HG02840 (cell line): Measurements from ENCODE around the gene ATP2B2.

Experiments used
- ATAC-seq: cut with Tn5 transposase; IDR thresholded peaks from one replicate; pipeline ENCODE4 v1.9.1; 2021; ENCODE audit warnings: mild to moderate bottlenecking, moderate library complexity, moderate number of reproducible peaks; ENCODE audit not compliant: unreplicated experiment, low FRiP score

ATP2B2 gene

GRCh38 chr3:10513306-10513705 lies 7.9 kb upstream of the ATP2B2 start:
- no peak for ATAC-seq

DNA sequence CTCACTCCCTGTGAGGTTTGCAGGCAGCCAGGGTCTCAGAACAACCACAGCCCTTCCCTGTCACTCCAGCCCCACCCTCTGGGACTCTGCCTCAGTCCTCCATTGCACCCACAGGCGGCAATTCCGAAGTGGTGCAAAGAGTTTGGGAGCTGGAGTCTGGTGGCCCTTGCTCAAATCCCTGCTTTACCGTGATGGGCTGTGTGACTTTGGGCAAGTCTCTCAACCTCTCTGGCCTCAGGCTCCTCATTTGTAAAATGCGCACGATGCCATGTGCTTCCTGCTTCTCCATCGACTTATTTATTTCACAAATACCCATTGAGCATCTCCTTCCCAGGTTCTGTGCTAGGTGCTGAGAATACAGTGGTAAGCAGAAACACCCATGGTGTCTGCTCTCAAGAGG lies 7.3 kb upstream of the ATP2B2 start:
- no peak for ATAC-seq

GRCh38 chr3:10511809-10512494 lies 6.6 kb upstream of the ATP2B2 start:
- no peak for ATAC-seq

DNA sequence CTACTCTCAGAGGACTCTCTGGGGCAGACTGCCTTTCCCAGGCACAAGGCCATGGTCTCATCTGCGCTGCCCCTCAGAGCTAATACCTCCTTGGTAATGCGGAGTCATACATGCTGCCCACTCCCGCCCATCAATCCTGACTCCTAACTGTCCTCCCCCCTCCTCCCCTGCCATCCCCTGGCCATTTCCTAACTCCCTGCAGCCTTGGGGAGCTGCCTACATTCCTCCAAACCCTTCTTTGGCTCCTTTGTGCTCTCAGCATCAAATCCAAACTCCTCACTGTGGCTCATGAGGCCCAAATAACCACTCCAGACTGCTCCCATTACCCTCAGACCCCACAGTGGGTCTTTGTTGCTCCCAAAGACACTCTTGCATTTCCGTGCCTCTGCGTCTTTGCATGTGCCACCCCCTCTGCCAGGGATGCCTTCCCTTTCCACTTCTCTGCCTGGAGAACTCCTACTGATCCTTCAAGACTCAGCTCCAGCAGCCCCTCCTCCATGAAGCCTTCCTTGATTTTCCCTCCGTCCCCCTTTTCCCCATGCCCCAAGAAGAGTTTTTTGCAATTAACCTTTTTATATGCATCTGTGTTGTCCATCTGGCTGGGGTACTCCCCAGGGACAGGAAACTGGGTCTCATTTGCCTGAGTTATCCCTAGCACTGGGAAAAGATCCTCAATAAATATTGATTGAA lies 5.5 kb upstream of the ATP2B2 start:
- no peak for ATAC-seq

GRCh38 chr3:10510086-10510742 lies 4.8 kb upstream of the ATP2B2 start:
- ATAC-seq: no peak

DNA sequence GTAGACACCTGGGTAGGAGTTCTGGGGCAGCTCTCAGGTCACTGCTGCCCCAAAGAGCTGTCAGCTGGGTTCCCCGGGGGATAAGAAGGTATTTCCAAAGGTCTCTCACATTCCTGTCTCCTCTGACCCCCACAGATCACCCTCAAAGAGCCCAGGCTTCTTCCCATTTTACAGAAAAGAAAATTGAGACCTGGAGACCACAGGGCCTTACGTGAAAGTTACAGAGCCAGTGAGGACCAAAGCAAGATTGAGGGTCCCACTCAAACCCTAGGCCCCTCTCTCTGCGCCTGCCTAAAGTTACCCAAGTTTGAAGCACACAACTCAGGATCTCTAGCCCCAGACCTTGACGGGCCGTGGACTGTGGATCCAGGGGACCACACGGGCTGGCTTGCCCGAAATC lies 3.9 kb upstream of the ATP2B2 start:
- ATAC-seq: no peak

- no peak for ATAC-seq
Measured at GRCh38 chr3:10508619-10509260, 3.4 kb upstream of the ATP2B2 start.

DNA sequence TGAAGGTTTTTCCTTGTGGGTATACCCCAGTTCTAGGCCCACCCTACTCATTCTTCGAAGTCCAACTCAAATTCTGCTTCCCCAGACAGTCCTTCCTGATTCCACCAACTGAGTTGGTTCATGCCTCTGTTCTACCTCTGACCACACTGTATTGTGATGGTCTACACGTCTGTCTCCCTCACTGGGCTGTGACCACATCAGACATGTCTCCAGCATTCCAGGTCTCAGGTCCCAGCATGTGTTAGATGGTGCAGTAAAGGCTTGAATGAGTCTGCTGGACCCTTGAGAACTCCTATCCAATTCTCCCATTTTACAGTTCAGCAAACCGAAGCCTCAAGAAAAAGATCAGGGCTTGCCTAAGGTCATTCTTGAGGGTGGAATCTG lies 2.8 kb upstream of the ATP2B2 start:
- no peak for ATAC-seq

DNA sequence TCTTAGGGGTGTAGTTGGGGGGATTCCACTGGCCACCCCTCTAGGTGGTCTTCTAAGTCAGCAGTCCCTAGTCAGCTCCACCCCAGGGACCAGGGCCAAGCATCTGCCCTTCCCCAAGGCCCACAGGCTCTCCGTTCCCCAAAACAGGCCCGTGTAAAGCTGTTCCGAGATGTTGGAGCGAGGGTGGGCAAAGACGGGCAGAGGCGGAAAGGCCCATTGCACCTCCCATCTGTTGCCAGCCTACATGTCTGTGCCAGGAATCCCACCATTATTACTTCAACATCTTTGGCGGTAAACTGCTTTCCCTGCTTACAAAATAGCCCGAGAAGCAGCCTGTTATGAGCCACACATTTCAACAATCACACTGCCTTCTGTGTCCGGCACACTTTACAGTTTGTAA lies 1.9 kb upstream of the ATP2B2 start:
- ATAC-seq: no peak

GRCh38 chr3:10506696-10507095 lies 1.3 kb upstream of the ATP2B2 start:
- no peak for ATAC-seq

GRCh38 chr3:10505791-10506585 lies 602 bp upstream of the ATP2B2 start:
- no peak for ATAC-seq

DNA sequence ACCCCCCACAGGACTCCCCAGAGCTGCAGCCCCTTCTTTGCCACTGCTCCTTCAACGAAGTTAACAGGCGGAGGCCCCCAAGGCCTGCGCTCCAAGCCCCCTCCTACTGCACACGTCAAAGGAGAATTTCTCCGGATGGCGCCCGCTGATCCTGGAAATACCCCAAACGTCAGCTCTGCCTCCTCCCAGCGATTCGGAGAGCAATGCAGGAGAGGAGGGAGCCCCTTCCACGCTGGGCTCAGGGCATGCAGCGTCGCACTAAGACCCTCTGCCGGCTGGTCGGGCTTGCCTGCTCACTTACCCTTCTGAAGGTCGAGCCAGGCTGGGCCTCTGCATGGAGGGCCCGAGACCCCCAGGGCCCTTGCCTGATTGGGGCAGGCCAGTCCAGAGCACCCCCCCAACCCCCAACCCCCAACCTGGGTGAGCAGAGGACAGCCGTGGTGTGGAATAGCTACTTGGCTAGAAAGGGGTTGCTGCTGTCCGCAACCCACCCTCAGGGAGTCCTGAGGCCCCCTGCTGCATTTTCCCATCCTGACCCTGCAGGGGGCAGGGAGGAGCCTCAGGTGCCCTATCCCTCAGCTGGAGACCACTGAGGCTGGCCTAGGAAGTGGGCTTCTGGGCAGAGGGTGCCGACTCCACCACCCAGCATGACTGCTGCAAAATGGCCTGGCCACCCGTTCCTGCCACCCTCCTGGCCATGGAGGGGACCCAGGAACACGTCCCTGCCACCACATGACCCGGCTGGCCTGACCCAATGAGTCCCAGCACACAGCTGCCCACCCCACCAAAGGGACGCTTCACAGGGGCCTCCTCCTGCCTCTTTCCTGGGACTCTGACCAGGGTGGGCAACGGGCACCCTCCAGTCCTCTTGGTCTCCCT lies 976 bp downstream of the ATP2B2 start:
- ATAC-seq: no peak

GRCh38 chr3:10503217-10503796 lies 2.1 kb downstream of the ATP2B2 start:
- ATAC-seq: no peak

DNA sequence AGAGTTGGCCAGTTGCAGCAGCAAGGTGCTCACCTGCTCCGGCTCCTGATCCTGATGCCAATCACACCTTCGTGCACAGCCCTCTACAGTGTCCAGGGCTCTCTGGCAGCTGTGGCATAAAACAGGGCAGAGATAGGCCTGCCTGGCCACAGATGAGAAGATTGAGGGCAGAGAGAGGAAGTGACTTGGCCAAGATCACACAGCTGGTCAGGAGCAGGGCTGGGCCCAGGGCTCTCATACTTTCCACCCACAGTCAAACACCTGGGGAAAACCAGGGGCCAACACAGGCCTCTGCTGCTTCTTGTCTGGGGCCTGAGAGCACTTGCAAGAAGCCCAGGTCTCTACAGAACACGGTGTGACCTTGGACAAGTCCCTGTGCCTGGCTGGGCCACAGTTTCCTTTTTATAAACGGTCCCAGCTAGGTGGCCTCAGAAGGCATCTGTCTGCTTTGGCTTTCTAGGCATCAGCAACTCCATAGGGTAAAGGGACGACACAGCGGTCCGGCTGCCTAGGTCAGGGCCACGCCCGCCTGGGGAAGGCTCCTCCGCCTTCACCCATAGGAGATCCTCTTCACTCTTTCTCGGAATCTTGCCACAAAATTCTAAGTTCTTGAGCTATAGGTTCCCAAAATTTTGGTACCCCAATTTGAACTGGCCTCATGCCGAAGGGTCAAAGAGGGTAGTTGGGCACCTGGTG lies 3.1 kb downstream of the ATP2B2 start:
- no peak for ATAC-seq

DNA sequence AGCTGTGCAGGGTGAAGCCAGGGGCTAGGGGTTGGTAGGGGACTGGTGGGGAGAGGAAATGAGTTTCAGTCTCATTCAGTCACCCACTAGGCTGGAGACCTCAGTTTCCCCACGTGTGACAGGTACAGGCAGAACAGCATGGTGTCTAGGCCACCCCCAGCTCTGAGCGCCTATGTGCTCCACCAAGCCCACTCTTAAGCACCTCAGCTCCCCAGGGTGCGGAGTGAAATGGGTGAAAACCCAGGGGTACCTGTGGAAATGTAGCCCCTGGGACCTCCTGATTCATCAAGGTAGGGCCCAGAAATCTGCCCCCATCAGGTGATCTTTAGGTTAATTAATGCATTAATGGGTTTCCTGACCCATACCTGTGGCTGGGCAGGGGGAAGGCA lies 3.7 kb downstream of the ATP2B2 start:
- no peak for ATAC-seq

DNA sequence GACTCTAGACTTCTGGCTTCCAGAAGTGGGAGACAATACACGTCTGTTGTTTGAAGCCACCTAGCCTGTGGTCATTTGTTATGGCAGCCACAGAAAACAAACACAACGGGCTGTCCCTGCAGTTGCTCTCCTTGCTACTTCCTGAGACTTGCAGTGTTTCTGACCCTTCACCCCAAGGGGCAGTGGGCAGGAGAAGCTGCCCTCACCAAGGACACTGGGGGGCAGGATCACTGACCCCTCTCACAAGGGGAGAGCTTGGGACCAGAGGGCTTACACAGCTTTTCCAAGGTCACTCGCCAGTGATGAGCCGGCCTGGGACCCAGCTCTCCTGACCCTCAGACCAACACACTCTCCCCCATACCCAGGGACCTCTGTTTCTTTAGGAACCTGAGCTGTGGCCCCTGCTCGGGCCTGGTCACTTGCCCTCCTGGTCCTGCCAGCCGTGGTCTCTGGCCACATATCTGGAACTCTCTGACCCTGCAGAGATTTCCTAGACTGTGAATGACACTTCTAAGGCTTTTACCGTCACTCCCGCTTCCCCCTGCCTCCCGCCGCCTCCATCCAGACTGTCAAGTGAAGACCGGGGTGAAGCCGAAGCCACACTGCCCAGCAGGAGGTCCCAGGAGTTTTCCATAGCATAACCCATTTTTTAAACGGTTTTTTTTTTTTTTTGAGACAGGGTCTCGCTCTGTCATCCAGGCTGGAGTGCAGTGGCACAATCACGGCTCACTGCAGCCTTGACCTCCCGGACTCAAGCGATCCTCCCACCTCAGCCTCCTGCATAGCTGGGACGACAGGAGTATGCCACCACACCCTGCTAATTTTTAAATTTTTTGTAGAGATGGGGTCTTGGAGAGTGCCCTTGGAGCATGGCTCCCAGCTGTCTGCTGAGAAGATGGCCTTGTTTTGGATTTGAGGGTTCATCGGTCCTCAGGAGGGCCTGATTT lies 4.4 kb downstream of the ATP2B2 start:
- no peak for ATAC-seq

DNA sequence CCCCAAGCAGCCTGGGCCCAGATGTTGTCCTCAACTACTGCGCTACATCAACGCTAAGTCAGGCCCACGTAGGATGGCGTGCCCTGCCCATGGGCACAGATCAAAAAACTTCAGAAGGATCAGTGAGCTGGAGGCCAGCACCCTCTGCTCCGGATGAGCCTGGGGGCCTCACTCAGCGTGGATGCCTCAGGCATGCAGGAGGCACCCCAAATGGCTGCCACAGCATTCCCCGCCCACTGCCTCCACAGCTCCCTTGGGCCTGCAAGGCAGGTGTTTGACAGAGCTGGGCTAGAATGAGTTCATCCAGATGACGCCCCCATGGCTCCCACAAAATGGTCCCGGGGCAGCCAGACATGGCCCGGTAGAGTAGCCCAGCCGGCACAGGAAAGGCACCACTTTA lies 7.1 kb downstream of the ATP2B2 start:
- no peak for ATAC-seq

- ATAC-seq: no peak
Measured at GRCh38 chr3:10497439-10497838, 7.9 kb downstream of the ATP2B2 start.
